Fibroblast of lung (primary cell): ENCODE measurements around the gene ZNF322.

ENCODE experiments used
- CTCF ChIP-seq, 2 donors: IDR thresholded peaks in 1 of 2; conservative IDR thresholded peaks in 1 of 2; 1 replicate in 1 of 2; 2 replicates in 1 of 2; pipeline ENCODE4 v1.5.1; 2011 to 2012; ENCODE audit warnings: low read length in 2 of 2, control low read depth in 1 of 2, inconsistent platforms in 1 of 2, low read depth in 1 of 2, mild to moderate bottlenecking in 1 of 2
- EZH2 ChIP-seq: IDR thresholded peaks from 2 replicates; pipeline ENCODE4 v1.5.1; 2012; ENCODE audit warnings: low read length, control low read depth, mild to moderate bottlenecking; ENCODE audit errors: missing control alignments

GRCh38 chr6:26596579-26597388, 62.8 kb downstream of the ZNF322 start, which contains the start of gene ABT1:
- TF ChIP-seq CTCF (conservative IDR thresholded peaks at IDR 0.05 in 1 of 2, IDR thresholded peaks at IDR 0.05 in 1 of 2; ENCODE audit: low read depth in 1 of 2, low read length in 2 of 2) (no peak), EZH2 (no peak)
